HepG2 (cell line): Measurements from ENCODE around the gene COX7A2L. TPM values are rescaled to one million over a fixed set of nuclear protein-coding genes. Genes with fewer than 3 reads are reported as not detected.
"Not testable (repeated sequence)": the region's sequence is repeated elsewhere in the genome, so short reads cannot be mapped to it uniquely, and the experiment has no call there.

Experiments
- ATAC-seq: fragments of 200-7000 bp; cut with Tn5 transposase; 3 replicates; pipeline ENCODE4 v1.9.1; 2020; ENCODE audit warnings: mild to moderate bottlenecking, moderate library complexity
- BruUV-seq: library from RNA; stranded (reverse); fragments of 400-500 nt; replicated peaks from 2 replicates; lab custom pipeline; 2021; lab: Mats Ljungman, UMichigan
- CTCF ChIA-PET: fragments of 300-600 bp; formaldehyde crosslinking; extraction: SDS; loops from one replicate; lab custom pipeline; 2021; ENCODE audit warnings: low total read pairs, inconsistent platforms, low intra/inter-chr PET ratio; lab: Yijun Ruan, JAX
- POLR2A ChIA-PET: fragments of 350-600 bp; sonication (Branson Sonifier 250); formaldehyde crosslinking; loops from one replicate; lab custom pipeline; 2020; ENCODE audit warnings: antibody characterized with exemption, inconsistent platforms; lab: Yijun Ruan, JAX
- DNase-seq: peaks from one replicate; pipeline ENCODE4 v3.0.0-alpha.2; 2015; ENCODE audit warnings: low spot score
- FAIRE-seq: peaks from 3 replicates; lab custom pipeline; 2011; peaks lifted over from hg19 to GRCh38; lab: Jason Lieb, UNC
- H2AFZ ChIP-seq: one replicate; pipeline ENCODE4 v1.6.1; 2011; ENCODE audit warnings: low read length, inconsistent platforms
- H3K27ac ChIP-seq: fragments of 300-600 bp; 3 replicates; pipeline ENCODE4 v1.8.0; 2011; ENCODE audit warnings: mixed run types, mild to moderate bottlenecking, mixed read lengths, low read length, inconsistent platforms; ENCODE audit not compliant: insufficient read depth; ENCODE audit errors: extremely low read length
- H3K27me3 ChIP-seq, 2 experiments: fragments of 200-600 bp in 1 of 2; 2 replicates in 1 of 2; 3 replicates in 1 of 2; pipeline versions ENCODE4 v1.6.0 to v1.8.0; 2011; ENCODE audit warnings: low read length in 2 of 2, mild to moderate bottlenecking in 2 of 2, moderate library complexity in 2 of 2, inconsistent platforms in 1 of 2; ENCODE audit not compliant: insufficient read depth in 2 of 2, control insufficient read depth in 1 of 2
- H3K36me3 ChIP-seq, 2 experiments: fragments of 200-600 bp in 1 of 2; replicated peaks in 1 of 2; 2 replicates in 1 of 2; 3 replicates in 1 of 2; pipeline versions ENCODE4 v1.5.1 to v1.8.0; 2011; ENCODE audit warnings: low read length in 2 of 2, inconsistent platforms in 1 of 2; ENCODE audit not compliant: insufficient read depth in 2 of 2, control insufficient read depth in 1 of 2
- H3K4me1 ChIP-seq: 2 replicates; pipeline ENCODE4 v1.5.1; 2012; ENCODE audit warnings: low read length, inconsistent platforms; ENCODE audit not compliant: insufficient read depth
- H3K4me2 ChIP-seq: 2 replicates; pipeline ENCODE4 v1.6.0; 2011; ENCODE audit warnings: low read depth, low read length, inconsistent platforms
- H3K4me3 ChIP-seq, 3 experiments: fragments of 200-600 bp in 1 of 3; sonication (generic), shearing (Covaris generic) in 1 of 3; replicated peaks in 1 of 3; 2 replicates each; pipeline ENCODE4 v1.5.1; 2011 to 2016; ENCODE audit warnings: low read length in 3 of 3, inconsistent platforms in 2 of 3, low read depth in 2 of 3, mild to moderate bottlenecking in 2 of 3, control low read depth in 1 of 3, mixed read lengths in 1 of 3; ENCODE audit not compliant: insufficient read depth in 1 of 3
- H3K79me2 ChIP-seq: one replicate; pipeline ENCODE4 v1.6.1; 2011; ENCODE audit warnings: low read length, inconsistent platforms; ENCODE audit not compliant: insufficient read depth
- H3K9ac ChIP-seq: 2 replicates; pipeline ENCODE4 v1.6.0; 2011; ENCODE audit warnings: mild to moderate bottlenecking, low read depth, low read length, inconsistent platforms; ENCODE audit not compliant: insufficient read depth
- H3K9me3 ChIP-seq: 2 replicates; pipeline ENCODE4 v1.5.1; 2012; ENCODE audit warnings: mild to moderate bottlenecking, low read length
- H4K20me1 ChIP-seq: 2 replicates; pipeline ENCODE4 v1.6.0; 2011; ENCODE audit warnings: inconsistent platforms, mild to moderate bottlenecking, low read length, moderate library complexity; ENCODE audit not compliant: insufficient read depth
- EHMT2 ChIP-seq: fragments of 200-600 bp; sonication (generic); IDR thresholded peaks from 2 replicates; pipeline ENCODE4 v1.7.0; 2017; ENCODE audit warnings: antibody characterized with exemption, low read depth, low read length, borderline replicate concordance
- PRDM15 ChIP-seq: sonication (generic); formaldehyde crosslinking; IDR thresholded peaks from 2 replicates; pipeline ENCODE4 v1.4.0; 2020; ENCODE audit warnings: missing genetic modification reagents
- ZNF101 ChIP-seq: sonication (generic); formaldehyde crosslinking; IDR thresholded peaks from 2 replicates; pipeline ENCODE4 v1.4.0; 2020; ENCODE audit warnings: mild to moderate bottlenecking, low read depth, missing genetic modification reagents, borderline replicate concordance
- ZNF432 ChIP-seq: sonication (generic); formaldehyde crosslinking; IDR thresholded peaks from 2 replicates; pipeline ENCODE4 v1.5.0; 2020; ENCODE audit warnings: missing genetic modification reagents, mild to moderate bottlenecking, borderline replicate concordance
- ZNF850 ChIP-seq: sonication (generic); formaldehyde crosslinking; conservative IDR thresholded peaks from 2 replicates; pipeline ENCODE4 v1.9.0; 2021; ENCODE audit warnings: mild to moderate bottlenecking, missing genetic modification reagents
- WGBS: methylation state at CpG from one replicate; pipeline ENCODE4 v1.1.6; 2017; ENCODE audit warnings: low lambda C conversion rate; 5-methylcytosine and 5-hydroxymethylcytosine counted together
- in situ Hi-C: cut with HindIII; loops from 2 replicates; pipeline ENCODE4 v1.10.0; 2017; ENCODE audit warnings: low pct_unique_long_range_greater_than_20kb; ENCODE audit not compliant: extremely low pct_ligation_motif_present
- intact Hi-C: fragments of 100-400 bp; cut with micrococcal nuclease; formaldehyde crosslinking; loops from one replicate; pipeline ENCODE4 v1.10.0; 2022; ENCODE audit not compliant: unreplicated experiment
- polyA plus RNA-seq, 8 experiments: library from polyadenylated mRNA; depleted of rRNA in 3 of 8; stranded (reverse) in 7 of 8; unstranded in 1 of 8; fragments of >200 nt; fragmentation: Illumina TruSeq in 4 of 8; extraction: Trizol in 4 of 8; gene quantifications; 2 replicates each; pipeline versions ENCODE4 v1.2.1 to v1.2.3, GENCODE V29; 2011 to 2016; ENCODE audit warnings: low read depth in 4 of 8, missing spikeins in 1 of 8, mixed read lengths in 1 of 8; ENCODE audit not compliant: insufficient read depth in 1 of 8
- total RNA-seq, 5 experiments: library from RNA; depleted of rRNA; stranded (reverse); fragments of >200 nt; fragmentation: Illumina TruSeq; extraction: Trizol; gene quantifications; 2 replicates each; pipeline ENCODE4 v1.2.3, GENCODE V29; 2016; ENCODE audit warnings: low read depth in 1 of 5

The COX7A2L gene
- total and polyA plus RNA-seq, 2 of the 13 experiments (the other 11 are each of a cell fraction or from before 2014, with no cell fraction given), result 155 to 201 TPM

DNA sequence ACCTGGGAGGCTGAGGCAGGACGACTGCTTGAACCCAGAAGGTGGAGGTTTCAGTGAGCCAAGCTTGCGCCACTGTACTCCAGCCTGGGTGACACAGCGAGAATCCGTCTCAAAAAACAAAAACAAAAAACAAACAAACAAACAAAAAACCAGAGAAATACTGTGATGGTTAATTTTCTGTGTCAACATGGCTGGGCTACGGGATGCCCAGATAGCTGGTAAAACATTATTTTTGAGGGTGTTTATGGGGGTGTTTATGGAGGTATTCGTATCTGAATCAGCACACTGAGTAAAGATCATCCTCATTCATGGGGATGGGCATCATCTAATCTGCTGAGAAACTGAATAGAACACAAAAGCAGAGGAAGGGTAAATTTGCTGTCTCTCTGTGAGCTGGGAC lies 40.8 kb upstream of the COX7A2L start (continued):
- TF ChIP-seq ZNF101 (CRISPR knock-in tag), result no peak
- no peak for TF ChIP-seq EHMT2
- TF ChIP-seq ZNF432 (CRISPR knock-in tag), result no peak
- TF ChIP-seq PRDM15 (CRISPR knock-in tag), result no peak
- TF ChIP-seq ZNF850 (CRISPR knock-in tag), result no peak

DNA sequence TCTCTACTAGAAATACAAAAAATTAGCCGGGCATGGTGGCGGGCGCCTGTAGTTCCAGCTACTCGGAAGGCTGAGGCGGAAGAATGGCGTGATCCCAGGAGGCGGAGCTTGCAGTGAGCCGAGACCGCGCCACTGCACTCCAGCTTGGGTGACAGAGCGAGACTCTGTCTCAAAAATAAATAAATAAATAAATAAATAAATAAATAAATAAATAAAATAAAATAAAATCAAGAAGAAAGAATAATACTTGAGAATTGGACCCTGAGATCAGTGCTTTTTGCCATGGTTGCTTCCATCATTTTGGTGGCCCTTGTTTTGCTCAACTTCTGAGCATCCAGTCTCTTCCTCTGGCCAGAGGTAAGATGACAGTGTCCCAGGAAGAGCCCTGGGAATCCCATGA lies 37.0 kb upstream of the COX7A2L start:
- in situ Hi-C loops, POLR2A ChIA-PET, CTCF ChIA-PET: not testable (repeated sequence)

More for the DNA sequence above, 37.0 kb upstream of the COX7A2L start:
- H3K79me2 ChIP-seq, H3K4me3 ChIP-seq, H3K27me3 ChIP-seq, H3K9ac ChIP-seq, H3K36me3 ChIP-seq, H3K4me1 ChIP-seq, BruUV-seq, H3K27ac ChIP-seq, intact Hi-C loops, H3K4me2 ChIP-seq, FAIRE-seq, H3K9me3 ChIP-seq, H4K20me1 ChIP-seq, H2AFZ ChIP-seq, DNase-seq, ATAC-seq: not testable (repeated sequence)
- WGBS, result 96% methylated on average over 11 of the region's 11 CpGs
